ENCODE results near the gene PDXK. TPM values are rescaled to one million over a fixed set of nuclear protein-coding genes. Genes with fewer than 3 reads are reported as not detected.

Gene PDXK
- total and polyA plus RNA-seq, 9 of the 15 experiments (the other 6 are each of a cell fraction or from before 2014, with no cell fraction given) = 5.6 to 162 (median 76.5) TPM

- TF ChIP-seq ZC3H11A (IDR thresholded peaks at IDR 0.05; ENCODE audit: low read depth, low read length) (no peak; the same call in 1 of the 2 replicates), MEF2A (IDR thresholded peaks at IDR 0.05; ENCODE audit: control insufficient read depth, low read depth, low read length) (0 out of 2 replicates have a peak, but pooled peaks have one; percentile 29), TCF7L2 (IDR thresholded peaks at IDR 0.05; ENCODE audit: low read depth, low read length) (no peak), SP1 (CRISPR knock-in tag; IDR thresholded peaks at IDR 0.05) (peak; percentile 98), ZNF239 (CRISPR knock-in tag; IDR thresholded peaks at IDR 0.05) (no peak), NELFE (IDR thresholded peaks at IDR 0.05; ENCODE audit: insufficient read depth, insufficient read length) (no peak), PRPF4 (IDR thresholded peaks at IDR 0.05; ENCODE audit: insufficient read depth, low read depth, low read length, poor library complexity, severe bottlenecking) (no peak), KHSRP (IDR thresholded peaks at IDR 0.05) (no peak), SPI1 (IDR thresholded peaks at IDR 0.05; ENCODE audit: borderline replicate concordance, low read depth, low read length) (peak; percentile 90), POLR2H (tag; IDR thresholded peaks at IDR 0.05; ENCODE audit: low read depth) (no peak), MYC (IDR thresholded peaks at IDR 0.05; ENCODE audit: low read depth, low read length) (peak; percentile 100), MYC (CRISPR knock-in tag; IDR thresholded peaks at IDR 0.05; ENCODE audit: borderline replicate concordance, low read depth) (peak; percentile 98), EZH2 (IDR thresholded peaks at IDR 0.05; ENCODE audit: borderline replicate concordance, low read depth, low read length) (no peak), FOXP4 (CRISPR knock-in tag; IDR thresholded peaks at IDR 0.05; ENCODE audit: borderline replicate concordance) (peak; percentile 94; the same call in 1 of the 2 replicates), NR3C1 (CRISPR knock-in tag; IDR thresholded peaks at IDR 0.05) (no peak), RBBP5 (IDR thresholded peaks at IDR 0.05; ENCODE audit: borderline replicate concordance, insufficient read depth, low read length, poor library complexity, severe bottlenecking) (peak; percentile 88), ZNF140 (CRISPR knock-in tag; IDR thresholded peaks at IDR 0.05) (no peak), MYNN (IDR thresholded peaks at IDR 0.05) (peak; percentile 98), MYNN (CRISPR knock-in tag; IDR thresholded peaks at IDR 0.05) (no peak), SMARCE1 (IDR thresholded peaks at IDR 0.05) (peak; percentile 94), ID3 (CRISPR knock-in tag; IDR thresholded peaks at IDR 0.05) (no peak), ID3 (tag; IDR thresholded peaks at IDR 0.05) (peak; percentile 97), TEAD1 (CRISPR knock-in tag; IDR thresholded peaks at IDR 0.05) (peak; percentile 94 to 99), IFI16 (CRISPR knock-in tag; IDR thresholded peaks at IDR 0.05) (no peak), ASH1L (IDR thresholded peaks at IDR 0.05; ENCODE audit: borderline replicate concordance, low read depth, partially characterized antibody) (no peak), LARP7 (IDR thresholded peaks at IDR 0.05) (peak; percentile 86), L3MBTL2 (IDR thresholded peaks at IDR 0.05) (peak; percentile 98), ZNF445 (CRISPR knock-in tag; IDR thresholded peaks at IDR 0.05; ENCODE audit: low read depth) (no peak), NFYB (IDR thresholded peaks at IDR 0.05; ENCODE audit: extremely low read depth, insufficient read length) (no peak)
These were observed 9.8 kb downstream of the PDXK start (continued) for GRCh38 chr21:43728467-43729390.

Data from K562 (cell line).